SK-N-SH (cell line): ENCODE results near the gene PCDHB10. TPM values are rescaled to one million over a fixed set of nuclear protein-coding genes. Genes with fewer than 3 reads are reported as not detected.
"Not testable (repeated sequence)": the region's sequence is repeated elsewhere in the genome, so short reads cannot be mapped to it uniquely, and the experiment has no call there.

Source experiments
- CTCF ChIA-PET: fragments of 300-600, 350-600 bp; formaldehyde crosslinking; extraction: SDS; loops from one replicate; lab custom pipeline; 2021; lab: Yijun Ruan, JAX
- POLR2A ChIA-PET: fragments of 350-600 bp; sonication (Branson Sonifier 250); formaldehyde crosslinking; extraction: SDS; loops from one replicate; lab custom pipeline; 2020; ENCODE audit warnings: antibody characterized with exemption, inconsistent platforms; lab: Yijun Ruan, JAX
- DNase-seq: peaks from one replicate; pipeline ENCODE4 v3.0.0; 2012
- H2AFZ ChIP-seq: fragments of 200-600 bp; sonication (generic); 2 replicates; pipeline ENCODE4 v1.8.1; 2016; ENCODE audit warnings: antibody characterized with exemption, mild to moderate bottlenecking, low read depth
- H3F3A ChIP-seq: fragments of 200-600 bp; sonication (generic); replicated peaks from 2 replicates; pipeline ENCODE3; 2016; ENCODE audit warnings: antibody characterized with exemption, mild to moderate bottlenecking; ENCODE audit not compliant: insufficient read depth
- H3K27ac ChIP-seq, 2 experiments: fragments of 200-500 bp in 1 of 2; fragments of 200-600 bp in 1 of 2; sonication (Bioruptor generic) in 1 of 2; sonication (generic), shearing (Covaris generic) in 1 of 2; 2 replicates each; pipeline versions ENCODE4 v1.5.1 to v1.6.1; 2014 to 2016; ENCODE audit warnings: low read depth in 2 of 2, inconsistent platforms in 1 of 2, low read length in 1 of 2, mild to moderate bottlenecking in 1 of 2, mixed read lengths in 1 of 2
- H3K27me3 ChIP-seq: fragments of 200-600 bp; sonication (generic), shearing (Covaris generic); 2 replicates; pipeline ENCODE4 v1.6.1; 2016; ENCODE audit warnings: mixed run types; ENCODE audit not compliant: insufficient read depth
- H3K36me3 ChIP-seq, 2 experiments: fragments of 200-500 bp in 1 of 2; fragments of 200-600 bp in 1 of 2; sonication (Bioruptor generic) in 1 of 2; sonication (generic) in 1 of 2; replicated peaks in 1 of 2; 2 replicates each; pipeline versions ENCODE3 to v1.5.1; 2014 to 2016; ENCODE audit warnings: low read length in 1 of 2, mild to moderate bottlenecking in 1 of 2; ENCODE audit not compliant: insufficient read depth in 2 of 2, control insufficient read depth in 1 of 2
- H3K4me1 ChIP-seq, 2 experiments: fragments of 200-500 bp in 1 of 2; fragments of 200-600 bp in 1 of 2; sonication (Bioruptor generic) in 1 of 2; sonication (generic), shearing (Covaris generic) in 1 of 2; 2 replicates each; pipeline versions ENCODE4 v1.5.1 to v1.6.1; 2014 to 2016; ENCODE audit warnings: low read depth in 1 of 2, low read length in 1 of 2, mixed run types in 1 of 2; ENCODE audit not compliant: insufficient read depth in 2 of 2, control insufficient read depth in 1 of 2
- H3K4me2 ChIP-seq: fragments of 200-600 bp; sonication (generic), shearing (Covaris generic); 2 replicates; pipeline ENCODE4 v1.6.1; 2017; ENCODE audit warnings: mixed run types
- H3K4me3 ChIP-seq, 2 experiments: fragments of 200-500 bp in 1 of 2; fragments of 200-600 bp in 1 of 2; sonication (Bioruptor generic) in 1 of 2; sonication (generic), shearing (Covaris generic) in 1 of 2; 2 replicates each; pipeline versions ENCODE4 v1.5.1 to v1.8.1; 2014 to 2016; ENCODE audit warnings: low read depth in 2 of 2, inconsistent platforms in 1 of 2, low read length in 1 of 2, mild to moderate bottlenecking in 1 of 2, mixed read lengths in 1 of 2, moderate library complexity in 1 of 2
- H3K79me2 ChIP-seq: fragments of 200-600 bp; sonication (generic); 2 replicates; pipeline ENCODE4 v1.8.1; 2017; ENCODE audit warnings: mild to moderate bottlenecking; ENCODE audit not compliant: insufficient read depth
- H3K9ac ChIP-seq: fragments of 200-600 bp; sonication (generic); 2 replicates; pipeline ENCODE4 v1.6.1; 2017; ENCODE audit warnings: mixed run types
- H3K9me2 ChIP-seq: fragments of 200-600 bp; sonication (generic); 2 replicates; pipeline ENCODE4 v1.6.1; 2017; ENCODE audit warnings: mixed run types
- H3K9me3 ChIP-seq: fragments of 200-600 bp; sonication (generic); 2 replicates; pipeline ENCODE4 v1.6.1; 2017; ENCODE audit warnings: mixed run types, mild to moderate bottlenecking, moderate library complexity
- H4K20me1 ChIP-seq: fragments of 200-600 bp; sonication (generic); 2 replicates; pipeline ENCODE4 v1.6.1; 2017; ENCODE audit warnings: mild to moderate bottlenecking, mixed run types; ENCODE audit not compliant: insufficient read depth
- CTCF ChIP-seq: fragments of 200-600 bp; sonication (generic); IDR thresholded peaks from 2 replicates; pipeline ENCODE4 v1.6.1; 2017; ENCODE audit warnings: antibody characterized with exemption, mild to moderate bottlenecking, moderate library complexity
- FOXJ3 ChIP-seq: sonication (generic); formaldehyde crosslinking; IDR thresholded peaks from 2 replicates; pipeline ENCODE4 v1.5.1; 2020; ENCODE audit warnings: mild to moderate bottlenecking, missing genetic modification reagents
- GABPA ChIP-seq: IDR thresholded peaks from 2 replicates; pipeline ENCODE4 v1.4.0; 2012; ENCODE audit warnings: low read depth, mild to moderate bottlenecking
- NFIC ChIP-seq: IDR thresholded peaks from 2 replicates; pipeline ENCODE4 v1.4.0; 2012; ENCODE audit warnings: borderline replicate concordance
- NRF1 ChIP-seq: IDR thresholded peaks from 2 replicates; pipeline ENCODE4 v1.6.1; 2012; ENCODE audit warnings: low read depth, mild to moderate bottlenecking, low read length
- RCOR1 ChIP-seq: fragments of 150-350 bp; IDR thresholded peaks from 2 replicates; pipeline ENCODE4 v1.6.1; 2017; ENCODE audit warnings: antibody characterized with exemption, low read length
- TCF12 ChIP-seq: IDR thresholded peaks from 2 replicates; pipeline ENCODE4 v1.4.0; 2012
- YY1 ChIP-seq: IDR thresholded peaks from 2 replicates; pipeline ENCODE4 v1.4.0; 2012; ENCODE audit warnings: low read depth, mild to moderate bottlenecking
- WGBS: methylation state at CpG from one replicate; pipeline ENCODE4 v1.1.6; 2017; ENCODE audit warnings: low lambda C conversion rate; 5-methylcytosine and 5-hydroxymethylcytosine counted together
- polyA plus RNA-seq, 3 experiments: library from polyadenylated mRNA; depleted of rRNA; stranded (reverse); fragments of >200 nt; gene quantifications; 2 replicates each; pipeline ENCODE4 v1.2.3, GENCODE V29; 2012
- TF ChIP-seq, protein P1 (sequence below): IDR thresholded peaks from 2 replicates; pipeline ENCODE4 v1.4.0; 2012; ENCODE audit warnings: low read depth, borderline replicate concordance

PCDHB10 gene
- polyA plus RNA-seq, 1 of the 3 experiments (the other 2 are of a cell fraction), result 1.5 TPM

GRCh38 chr5:141177577-141178191 is 14.5 kb upstream of the PCDHB10 start, which contains the start of gene PCDHB8:
TSS of gene PCDHB8 (plus strand) at chr5:141177790. CDS start at chr5:141178035, 245 bp downstream.
- H3K4me2 ChIP-seq, result peak within 1 kb of the TSS; percentile 42; the same call in 1 of the 2 replicates
- DNase-seq, result peak; percentile 69
- CTCF ChIA-PET, result interaction anchor here (0.7 to 1.8 kb wide), 16 partner anchors 9 to 410 kb away, joined by 3 to 11 read pairs (median 4); partner anchors contain the start of genes PCDHAC1, PCDHB14, PCDHB5 and PCDHB6

DNA sequence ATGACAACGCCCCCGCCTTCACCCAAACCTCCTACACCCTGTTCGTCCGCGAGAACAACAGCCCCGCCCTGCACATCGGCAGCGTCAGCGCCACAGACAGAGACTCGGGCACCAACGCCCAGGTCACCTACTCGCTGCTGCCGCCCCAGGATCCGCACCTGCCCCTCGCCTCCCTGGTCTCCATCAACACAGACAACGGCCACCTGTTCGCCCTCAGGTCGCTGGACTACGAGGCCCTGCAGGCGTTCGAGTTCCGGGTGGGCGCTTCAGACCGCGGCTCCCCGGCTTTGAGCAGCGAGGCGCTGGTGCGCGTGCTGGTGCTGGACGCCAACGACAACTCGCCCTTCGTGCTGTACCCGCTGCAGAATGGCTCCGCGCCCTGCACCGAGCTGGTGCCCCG is 12.8 kb upstream of the PCDHB10 start:
- H3K27ac ChIP-seq, H3K4me2 ChIP-seq, H2AFZ ChIP-seq, H3K9me2 ChIP-seq, H3K79me2 ChIP-seq, H4K20me1 ChIP-seq, H3K36me3 ChIP-seq, H3K9ac ChIP-seq, H3F3A ChIP-seq, CTCF ChIA-PET, H3K27me3 ChIP-seq, H3K9me3 ChIP-seq, H3K4me1 ChIP-seq, DNase-seq, H3K4me3 ChIP-seq, POLR2A ChIA-PET: not testable (repeated sequence)
- 62% methylated on average over 33 of the region's 39 CpGs for WGBS

More at GRCh38 chr5:141177577-141178191, 14.5 kb upstream of the PCDHB10 start, which contains the start of gene PCDHB8:
- H3F3A ChIP-seq, POLR2A ChIA-PET, H3K9ac ChIP-seq, H2AFZ ChIP-seq, H3K9me2 ChIP-seq, H3K9me3 ChIP-seq, H3K4me1 ChIP-seq, H4K20me1 ChIP-seq, H3K36me3 ChIP-seq, H3K27me3 ChIP-seq, H3K27ac ChIP-seq, H3K79me2 ChIP-seq: not testable (repeated sequence)
- WGBS, result 28% methylated on average over 14 of the region's 18 CpGs
- peak; percentile 51 for TF ChIP-seq CTCF
- peak within 1 kb of the TSS; percentile 24 to 40; a peak in 3 of 4 replicates for H3K4me3 ChIP-seq

DNA sequence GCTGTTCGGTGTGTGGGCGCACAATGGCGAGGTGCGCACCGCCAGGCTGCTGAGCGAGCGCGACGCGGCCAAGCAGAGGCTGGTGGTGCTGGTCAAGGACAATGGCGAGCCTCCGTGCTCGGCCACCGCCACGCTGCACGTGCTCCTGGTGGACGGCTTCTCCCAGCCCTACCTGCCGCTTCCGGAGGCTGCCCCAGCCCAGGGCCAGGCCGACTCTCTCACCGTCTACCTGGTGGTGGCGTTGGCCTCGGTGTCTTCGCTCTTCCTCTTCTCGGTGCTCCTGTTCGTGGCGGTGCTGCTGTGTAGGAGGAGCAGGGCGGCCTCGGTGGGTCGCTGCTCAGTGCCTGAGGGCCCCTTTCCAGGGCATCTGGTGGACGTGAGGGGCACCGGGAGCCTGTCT is 12.3 kb upstream of the PCDHB10 start:
- H3K27ac ChIP-seq, H3K27me3 ChIP-seq, H4K20me1 ChIP-seq, H3K79me2 ChIP-seq, H2AFZ ChIP-seq, DNase-seq, H3K4me3 ChIP-seq, H3K4me2 ChIP-seq, H3K4me1 ChIP-seq, POLR2A ChIA-PET, H3K36me3 ChIP-seq, H3K9me3 ChIP-seq, H3F3A ChIP-seq, CTCF ChIA-PET, H3K9me2 ChIP-seq, H3K9ac ChIP-seq: not testable (repeated sequence)
- WGBS, result 57% methylated on average over 12 of the region's 32 CpGs

GRCh38 chr5:141180313-141180712 is 11.8 kb upstream of the PCDHB10 start:
- Histone ChIP-seq H3K4me2 (no peak overlapping the region), H3F3A (no peaks in the 10 kb centered on the region), H3K9me3 (no peaks in the 10 kb centered on the region; the same call in 1 of the 2 replicates), H3K79me2 (no peaks in the 10 kb centered on the region), H3K4me1 (no peaks in the 10 kb centered on the region; a peak in 1 of 4 replicates), H3K27me3 (no peaks in the 10 kb centered on the region), H3K4me3 (no peak overlapping the region), H3K27ac (no peak overlapping the region), H3K9me2 (no peaks in the 10 kb centered on the region), H3K9ac (no peak overlapping the region), H2AFZ (no peak overlapping the region), H4K20me1 (no peaks in the 10 kb centered on the region), H3K36me3 (peaks cover 0 to 6% of the 10 kb centered on the region in 2 experiments)
- DNase-seq, result no peak
- 13% methylated on average over 1 of the region's 1 CpG for WGBS
- POLR2A ChIA-PET, result no interaction called here
- CTCF ChIA-PET, result no interaction called here
- TF ChIP-seq NRF1, result no peak
- no peak for TF ChIP-seq NFIC
- TF ChIP-seq FOXJ3, result no peak
- TF ChIP-seq GABPA, result no peak
- no peak for TF ChIP-seq TCF12
- no peak for TF ChIP-seq CTCF
- no peak for TF ChIP-seq RCOR1
- no peak for TF ChIP-seq YY1
- TF ChIP-seq, protein P1, sequence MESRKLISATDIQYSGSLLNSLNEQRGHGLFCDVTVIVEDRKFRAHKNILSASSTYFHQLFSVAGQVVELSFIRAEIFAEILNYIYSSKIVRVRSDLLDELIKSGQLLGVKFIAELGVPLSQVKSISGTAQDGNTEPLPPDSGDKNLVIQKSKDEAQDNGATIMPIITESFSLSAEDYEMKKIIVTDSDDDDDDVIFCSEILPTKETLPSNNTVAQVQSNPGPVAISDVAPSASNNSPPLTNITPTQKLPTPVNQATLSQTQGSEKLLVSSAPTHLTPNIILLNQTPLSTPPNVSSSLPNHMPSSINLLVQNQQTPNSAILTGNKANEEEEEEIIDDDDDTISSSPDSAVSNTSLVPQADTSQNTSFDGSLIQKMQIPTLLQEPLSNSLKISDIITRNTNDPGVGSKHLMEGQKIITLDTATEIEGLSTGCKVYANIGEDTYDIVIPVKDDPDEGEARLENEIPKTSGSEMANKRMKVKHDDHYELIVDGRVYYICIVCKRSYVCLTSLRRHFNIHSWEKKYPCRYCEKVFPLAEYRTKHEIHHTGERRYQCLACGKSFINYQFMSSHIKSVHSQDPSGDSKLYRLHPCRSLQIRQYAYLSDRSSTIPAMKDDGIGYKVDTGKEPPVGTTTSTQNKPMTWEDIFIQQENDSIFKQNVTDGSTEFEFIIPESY, result no peak
